ENCODE results near the gene THBS4.

DNA sequence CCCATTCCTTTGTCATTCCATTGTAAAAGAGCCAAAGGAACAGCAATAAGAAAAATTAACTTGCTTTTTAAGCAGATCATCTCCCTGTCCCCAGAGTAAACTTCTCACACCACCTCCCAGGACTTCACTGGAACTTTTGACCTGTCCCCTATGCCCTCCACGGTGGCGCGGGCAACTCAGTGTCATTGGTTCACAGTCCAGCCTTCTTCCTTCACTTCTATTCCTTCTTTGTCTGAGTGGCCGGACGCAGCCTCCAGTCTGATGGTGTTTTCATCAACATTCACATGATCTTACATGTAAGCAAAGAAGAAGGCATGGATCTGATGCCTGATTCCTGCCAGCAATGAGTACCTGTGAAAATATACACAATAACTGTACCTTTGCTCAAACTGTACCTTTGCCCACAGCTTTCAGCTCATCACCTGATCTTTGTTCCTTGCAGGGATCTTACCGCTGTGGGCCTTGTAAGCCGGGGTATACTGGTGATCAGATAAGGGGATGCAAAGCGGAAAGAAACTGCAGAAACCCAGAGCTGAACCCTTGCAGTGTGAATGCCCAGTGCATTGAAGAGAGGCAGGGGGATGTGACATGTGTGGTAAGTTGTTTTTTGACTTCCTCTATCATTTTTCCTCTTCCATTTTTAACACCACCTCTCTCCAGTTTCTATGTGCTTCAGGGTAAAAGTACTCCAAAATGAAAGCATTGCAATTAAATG is 32.5 kb downstream of the THBS4 start:
- TF ChIP-seq TAF1 (IDR thresholded peaks at IDR 0.05; ENCODE audit: low read depth): no peak
- no peak for TF ChIP-seq EP300 (conservative IDR thresholded peaks at IDR 0.05; ENCODE audit: poor library complexity, severe bottlenecking)
- TF ChIP-seq EZH2 (IDR thresholded peaks at IDR 0.05; ENCODE audit: borderline replicate concordance, insufficient read depth, low read length, poor library complexity, severe bottlenecking): no peak
- TF ChIP-seq, protein P1, sequence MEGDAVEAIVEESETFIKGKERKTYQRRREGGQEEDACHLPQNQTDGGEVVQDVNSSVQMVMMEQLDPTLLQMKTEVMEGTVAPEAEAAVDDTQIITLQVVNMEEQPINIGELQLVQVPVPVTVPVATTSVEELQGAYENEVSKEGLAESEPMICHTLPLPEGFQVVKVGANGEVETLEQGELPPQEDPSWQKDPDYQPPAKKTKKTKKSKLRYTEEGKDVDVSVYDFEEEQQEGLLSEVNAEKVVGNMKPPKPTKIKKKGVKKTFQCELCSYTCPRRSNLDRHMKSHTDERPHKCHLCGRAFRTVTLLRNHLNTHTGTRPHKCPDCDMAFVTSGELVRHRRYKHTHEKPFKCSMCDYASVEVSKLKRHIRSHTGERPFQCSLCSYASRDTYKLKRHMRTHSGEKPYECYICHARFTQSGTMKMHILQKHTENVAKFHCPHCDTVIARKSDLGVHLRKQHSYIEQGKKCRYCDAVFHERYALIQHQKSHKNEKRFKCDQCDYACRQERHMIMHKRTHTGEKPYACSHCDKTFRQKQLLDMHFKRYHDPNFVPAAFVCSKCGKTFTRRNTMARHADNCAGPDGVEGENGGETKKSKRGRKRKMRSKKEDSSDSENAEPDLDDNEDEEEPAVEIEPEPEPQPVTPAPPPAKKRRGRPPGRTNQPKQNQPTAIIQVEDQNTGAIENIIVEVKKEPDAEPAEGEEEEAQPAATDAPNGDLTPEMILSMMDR (IDR thresholded peaks at IDR 0.05; ENCODE audit: poor library complexity, severe bottlenecking): no peak
- TF ChIP-seq RAD21 (conservative IDR thresholded peaks at IDR 0.05): no peak
- TF ChIP-seq, protein P2, sequence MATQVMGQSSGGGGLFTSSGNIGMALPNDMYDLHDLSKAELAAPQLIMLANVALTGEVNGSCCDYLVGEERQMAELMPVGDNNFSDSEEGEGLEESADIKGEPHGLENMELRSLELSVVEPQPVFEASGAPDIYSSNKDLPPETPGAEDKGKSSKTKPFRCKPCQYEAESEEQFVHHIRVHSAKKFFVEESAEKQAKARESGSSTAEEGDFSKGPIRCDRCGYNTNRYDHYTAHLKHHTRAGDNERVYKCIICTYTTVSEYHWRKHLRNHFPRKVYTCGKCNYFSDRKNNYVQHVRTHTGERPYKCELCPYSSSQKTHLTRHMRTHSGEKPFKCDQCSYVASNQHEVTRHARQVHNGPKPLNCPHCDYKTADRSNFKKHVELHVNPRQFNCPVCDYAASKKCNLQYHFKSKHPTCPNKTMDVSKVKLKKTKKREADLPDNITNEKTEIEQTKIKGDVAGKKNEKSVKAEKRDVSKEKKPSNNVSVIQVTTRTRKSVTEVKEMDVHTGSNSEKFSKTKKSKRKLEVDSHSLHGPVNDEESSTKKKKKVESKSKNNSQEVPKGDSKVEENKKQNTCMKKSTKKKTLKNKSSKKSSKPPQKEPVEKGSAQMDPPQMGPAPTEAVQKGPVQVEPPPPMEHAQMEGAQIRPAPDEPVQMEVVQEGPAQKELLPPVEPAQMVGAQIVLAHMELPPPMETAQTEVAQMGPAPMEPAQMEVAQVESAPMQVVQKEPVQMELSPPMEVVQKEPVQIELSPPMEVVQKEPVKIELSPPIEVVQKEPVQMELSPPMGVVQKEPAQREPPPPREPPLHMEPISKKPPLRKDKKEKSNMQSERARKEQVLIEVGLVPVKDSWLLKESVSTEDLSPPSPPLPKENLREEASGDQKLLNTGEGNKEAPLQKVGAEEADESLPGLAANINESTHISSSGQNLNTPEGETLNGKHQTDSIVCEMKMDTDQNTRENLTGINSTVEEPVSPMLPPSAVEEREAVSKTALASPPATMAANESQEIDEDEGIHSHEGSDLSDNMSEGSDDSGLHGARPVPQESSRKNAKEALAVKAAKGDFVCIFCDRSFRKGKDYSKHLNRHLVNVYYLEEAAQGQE (IDR thresholded peaks at IDR 0.05; ENCODE audit: borderline replicate concordance): no peak
- TF ChIP-seq POLR2AphosphoS5 (IDR thresholded peaks at IDR 0.05): no peak
